Neuron (in vitro differentiated cells): ENCODE results near the gene PSPN.
"Not testable (repeated sequence)": the region's sequence is repeated elsewhere in the genome, so short reads cannot be mapped to it uniquely, and the experiment has no call there.

Experiments
- H2AFZ ChIP-seq: one replicate; pipeline ENCODE4 v1.6.1; 2013; ENCODE audit warnings: low read depth, mild to moderate bottlenecking, inconsistent platforms, low read length, moderate library complexity
- H3K27me3 ChIP-seq: one replicate; pipeline ENCODE4 v1.6.1; 2013; ENCODE audit warnings: low read length; ENCODE audit not compliant: insufficient read depth
- H3K36me3 ChIP-seq: one replicate; pipeline ENCODE4 v1.6.1; 2013; ENCODE audit warnings: low read length; ENCODE audit not compliant: insufficient read depth
- H3K4me1 ChIP-seq: one replicate; pipeline ENCODE4 v1.6.1; 2013; ENCODE audit warnings: low read length; ENCODE audit not compliant: insufficient read depth
- H3K4me3 ChIP-seq: 2 replicates; pipeline ENCODE4 v1.5.1; 2013; ENCODE audit warnings: mild to moderate bottlenecking, low read length, moderate library complexity
- H3K9me3 ChIP-seq: one replicate; pipeline ENCODE4 v1.6.1; 2013; ENCODE audit warnings: low read length

The PSPN gene

GRCh38 chr19:6373813-6374108, 2.0 kb downstream of the PSPN start:
- H3K9me3 ChIP-seq = no peaks in the 10 kb centered on the region
- H2AFZ ChIP-seq = no peak overlapping the region
- peaks cover 17% of the 10 kb centered on the region for H3K36me3 ChIP-seq
- peak overlapping the region; percentile 60 for H3K4me3 ChIP-seq
- peaks cover 7% of the 10 kb centered on the region for H3K4me1 ChIP-seq
- no peaks in the 10 kb centered on the region for H3K27me3 ChIP-seq

- H2AFZ ChIP-seq = no peak overlapping the region
- no peaks in the 10 kb centered on the region for H3K9me3 ChIP-seq
- peak overlapping the region; percentile 77 for H3K4me3 ChIP-seq
- peaks cover 7% of the 10 kb centered on the region for H3K4me1 ChIP-seq
- H3K27me3 ChIP-seq = no peaks in the 10 kb centered on the region
- H3K36me3 ChIP-seq = peaks cover 22% of the 10 kb centered on the region
Measured at GRCh38 chr19:6373096-6373812, 2.5 kb downstream of the PSPN start.

GRCh38 chr19:6372594-6373095, 3.1 kb downstream of the PSPN start, which contains the start of gene ALKBH7:
ALKBH7 (plus strand) TSS chr19:6372794; CDS start chr19:6372821, 27 bp downstream.
- Histone ChIP-seq H3K9me3 (no peaks in the 10 kb centered on the region), H3K4me1 (peaks cover 7% of the 10 kb centered on the region), H2AFZ (no peak within 1 kb of the TSS), H3K27me3 (no peaks in the 10 kb centered on the region), H3K36me3 (peaks cover 27% of the 10 kb centered on the region), H3K4me3 (peak within 1 kb of the TSS; percentile 77)

DNA sequence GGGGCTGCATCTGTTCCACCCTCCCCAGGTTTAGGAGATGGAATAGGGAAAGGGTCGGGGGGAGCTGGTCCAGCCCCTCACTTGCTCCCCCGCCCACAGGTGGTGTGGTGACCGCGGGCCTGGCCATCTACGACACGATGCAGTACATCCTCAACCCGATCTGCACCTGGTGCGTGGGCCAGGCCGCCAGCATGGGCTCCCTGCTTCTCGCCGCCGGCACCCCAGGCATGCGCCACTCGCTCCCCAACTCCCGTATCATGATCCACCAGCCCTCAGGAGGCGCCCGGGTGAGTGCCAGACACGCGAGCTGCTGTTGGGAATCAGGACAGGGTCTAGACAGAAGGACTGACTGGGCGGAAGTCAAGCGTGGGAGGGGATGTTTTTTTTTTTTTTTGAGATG, 11.4 kb downstream of the PSPN start:
- Histone ChIP-seq H2AFZ (no peak overlapping the region), H3K36me3 (peaks cover 41% of the 10 kb centered on the region), H3K4me3 (no peak overlapping the region)

DNA sequence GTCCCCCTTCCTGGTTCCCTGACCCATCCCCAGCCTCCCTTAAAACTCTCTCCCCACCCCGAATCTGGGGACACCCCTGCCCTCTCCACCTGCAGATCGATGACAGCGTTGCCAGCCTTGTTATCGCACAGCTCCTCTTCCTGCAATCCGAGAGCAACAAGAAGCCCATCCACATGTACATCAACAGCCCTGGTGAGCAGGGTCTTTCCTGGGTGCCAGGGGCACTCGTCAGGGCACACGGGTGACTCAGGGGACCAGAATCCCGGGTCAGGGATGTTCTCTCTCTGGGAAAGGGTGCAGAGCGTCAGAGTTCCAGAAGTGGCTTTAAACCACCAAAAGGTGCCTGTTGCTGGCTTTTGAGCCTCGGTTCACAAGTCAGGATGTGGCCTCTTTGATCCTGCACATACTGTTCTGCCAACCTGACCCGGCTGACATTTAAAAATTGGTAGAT, 13.4 kb downstream of the PSPN start:
- Histone ChIP-seq H2AFZ (no peak overlapping the region), H3K4me1 (peaks cover 4% of the 10 kb centered on the region), H3K27me3 (no peaks in the 10 kb centered on the region), H3K36me3 (peaks cover 23% of the 10 kb centered on the region), H3K4me3 (peak overlapping the region; percentile 77), H3K9me3 (no peaks in the 10 kb centered on the region)

More for the DNA sequence above, 11.4 kb downstream of the PSPN start:
- Histone ChIP-seq H3K9me3 (no peaks in the 10 kb centered on the region), H3K27me3 (no peaks in the 10 kb centered on the region), H3K4me1 (peaks cover 4% of the 10 kb centered on the region)

- Histone ChIP-seq H3K27me3 (no peaks in the 10 kb centered on the region), H3K36me3 (peaks cover 21% of the 10 kb centered on the region), H3K9me3 (no peaks in the 10 kb centered on the region), H3K4me3 (peak overlapping the region; percentile 77), H2AFZ (peak overlapping the region; percentile 69), H3K4me1 (peaks cover 4% of the 10 kb centered on the region)
Measured at GRCh38 chr19:6362027-6362350, 13.7 kb downstream of the PSPN start.

- Histone ChIP-seq H2AFZ (peak overlapping the region; percentile 69), H3K4me3 (peak overlapping the region; percentile 77), H3K36me3 (peaks cover 13% of the 10 kb centered on the region)
- H3K4me1 ChIP-seq, H3K27me3 ChIP-seq, H3K9me3 ChIP-seq: not testable (repeated sequence)
Measured at GRCh38 chr19:6360857-6361216, 14.9 kb downstream of the PSPN start.

DNA sequence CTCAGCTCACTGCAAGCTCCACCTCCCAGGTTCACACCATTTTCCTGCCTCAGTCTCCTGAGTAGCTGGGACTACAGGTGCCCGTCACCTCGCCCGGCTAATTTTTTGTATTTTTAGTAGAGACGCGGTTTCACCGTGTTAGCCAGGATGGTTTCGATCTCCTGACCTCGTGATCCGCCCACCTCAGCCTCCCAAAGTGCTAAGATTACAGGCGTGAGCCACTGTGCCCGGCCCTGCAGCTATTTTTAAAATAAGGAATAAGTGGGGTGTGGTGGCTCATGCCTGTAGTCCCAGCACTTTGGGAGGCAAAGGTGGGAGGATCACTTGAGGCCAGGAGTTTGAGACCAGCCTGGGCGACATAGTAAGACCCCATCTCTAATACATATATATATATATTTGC, 15.3 kb downstream of the PSPN start:
- H3K4me1 ChIP-seq, H3K27me3 ChIP-seq, H2AFZ ChIP-seq, H3K4me3 ChIP-seq, H3K9me3 ChIP-seq: not testable (repeated sequence)
- peaks cover 11% of the 10 kb centered on the region for H3K36me3 ChIP-seq

- no peaks in the 10 kb centered on the region for H3K27me3 ChIP-seq
- no peak overlapping the region for H3K4me3 ChIP-seq
- H3K9me3 ChIP-seq = no peaks in the 10 kb centered on the region
- peaks cover 4% of the 10 kb centered on the region for H3K4me1 ChIP-seq
- no peak overlapping the region for H2AFZ ChIP-seq
- peaks cover 5% of the 10 kb centered on the region for H3K36me3 ChIP-seq
Measured at GRCh38 chr19:6359568-6360341, 16.0 kb downstream of the PSPN start.

GRCh38 chr19:6358003-6358402, 17.7 kb downstream of the PSPN start:
- no peaks in the 10 kb centered on the region for H3K9me3 ChIP-seq
- no peaks in the 10 kb centered on the region for H3K36me3 ChIP-seq
- H3K4me1 ChIP-seq = peaks cover 4% of the 10 kb centered on the region

DNA sequence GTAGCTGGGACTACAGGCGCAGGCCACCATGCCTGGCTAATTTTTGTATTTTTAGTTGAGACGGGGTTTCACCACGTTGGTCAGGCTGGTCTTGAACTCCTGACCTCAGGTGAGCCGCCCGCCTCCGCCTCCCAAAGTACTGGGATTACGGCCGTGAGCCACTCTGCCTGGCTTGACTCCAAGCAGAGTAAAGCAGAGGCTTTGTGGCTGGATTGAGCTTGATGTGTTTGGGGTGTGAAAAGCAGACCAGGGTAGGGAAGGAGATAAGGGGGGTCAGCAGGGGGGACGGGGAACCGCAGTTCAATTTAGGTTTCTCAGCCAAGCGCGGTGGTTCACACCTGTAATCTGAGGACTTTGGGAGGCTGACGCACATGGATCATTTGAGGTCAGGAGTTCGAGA, 18.6 kb downstream of the PSPN start:
- H3K4me3 ChIP-seq = no peak overlapping the region
- no peaks in the 10 kb centered on the region for H3K36me3 ChIP-seq
- peaks cover under 1% of the 10 kb centered on the region for H3K4me1 ChIP-seq
- H2AFZ ChIP-seq = no peak overlapping the region
- H3K27me3 ChIP-seq = no peaks in the 10 kb centered on the region
- H3K9me3 ChIP-seq = no peaks in the 10 kb centered on the region

More at GRCh38 chr19:6358003-6358402, 17.7 kb downstream of the PSPN start:
- Histone ChIP-seq H3K27me3 (no peaks in the 10 kb centered on the region), H2AFZ (no peak overlapping the region), H3K4me3 (no peak overlapping the region)

DNA sequence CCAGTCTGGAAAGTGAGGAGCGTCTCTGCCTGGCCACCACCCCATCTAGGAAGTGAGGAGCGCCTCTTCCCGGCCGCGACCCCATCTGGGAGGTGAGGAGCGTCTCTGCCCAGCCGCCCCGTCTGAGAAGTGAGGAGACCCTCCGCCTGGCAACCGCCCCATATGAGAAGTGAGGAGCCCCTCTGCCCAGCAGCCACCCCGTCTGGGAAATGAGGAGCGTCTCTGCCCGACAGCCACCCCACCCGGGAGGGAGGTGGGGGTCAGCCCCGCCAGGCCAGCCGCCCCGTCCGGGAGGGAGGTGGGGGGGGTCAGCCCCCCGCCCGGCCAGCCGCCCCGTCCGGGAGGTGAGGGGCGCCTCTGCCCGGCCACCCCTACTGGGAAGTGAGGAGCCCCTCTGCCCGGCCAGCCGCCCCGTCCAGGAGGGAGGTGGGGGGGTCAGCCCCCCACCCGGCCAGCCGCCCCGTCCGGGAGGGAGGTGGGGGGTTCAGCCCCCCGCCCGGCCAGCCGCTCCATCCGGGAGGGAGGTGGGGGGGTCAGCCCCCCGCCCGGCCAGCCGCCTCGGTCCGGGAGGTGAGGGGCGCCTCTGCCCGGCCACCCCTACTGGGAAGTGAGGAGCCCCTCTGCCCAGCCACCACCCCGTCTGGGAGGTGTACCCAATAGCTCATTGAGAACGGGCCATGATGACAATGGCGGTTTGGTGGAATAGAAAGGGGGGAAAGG, 20.3 kb downstream of the PSPN start:
- H3K9me3 ChIP-seq, H3K4me3 ChIP-seq: not testable (repeated sequence)

GRCh38 chr19:6354098-6354674, 21.5 kb downstream of the PSPN start:
- no peaks in the 10 kb centered on the region for H3K4me1 ChIP-seq
- H3K36me3 ChIP-seq = no peaks in the 10 kb centered on the region
- H2AFZ ChIP-seq = no peak overlapping the region
- H3K4me3 ChIP-seq = no peak overlapping the region
- no peaks in the 10 kb centered on the region for H3K9me3 ChIP-seq
- H3K27me3 ChIP-seq = no peaks in the 10 kb centered on the region

More for the DNA sequence above, 20.3 kb downstream of the PSPN start:
- not testable (repeated sequence) for H3K36me3 ChIP-seq, H2AFZ ChIP-seq, H3K4me1 ChIP-seq, H3K27me3 ChIP-seq
